Progenitor cell of endocrine pancreas (in vitro differentiated cells): ENCODE measurements around the gene ABCC8. TPM values are rescaled to one million over a fixed set of nuclear protein-coding genes. Genes with fewer than 3 reads are reported as not detected.

Experiments
- DNase-seq: peaks from one replicate; pipeline ENCODE4 v3.0.0; 2021; ENCODE audit warnings: low spot score; ENCODE audit not compliant: unreplicated experiment
- H3K27ac Mint-ChIP-seq: 2 replicates; pipeline ENCODE4 v1.8.0; 2021; ENCODE audit warnings: mild to moderate bottlenecking, moderate library complexity, mixed read lengths
- H3K27me3 Mint-ChIP-seq: 2 replicates; pipeline ENCODE4 v1.8.0; 2021; ENCODE audit warnings: mixed read lengths
- H3K36me3 Mint-ChIP-seq: 2 replicates; pipeline ENCODE4 v1.8.0; 2022; ENCODE audit warnings: mixed read lengths; ENCODE audit not compliant: insufficient read depth
- H3K4me1 Mint-ChIP-seq: 2 replicates; pipeline ENCODE4 v1.8.0; 2021; ENCODE audit warnings: low read depth, mixed read lengths
- H3K4me3 Mint-ChIP-seq: 2 replicates; pipeline ENCODE4 v1.8.0; 2021; ENCODE audit warnings: low read depth, mild to moderate bottlenecking, moderate library complexity, mixed read lengths
- H3K9me3 Mint-ChIP-seq: 2 replicates; pipeline ENCODE4 v1.8.0; 2021; ENCODE audit warnings: low read depth, mixed read lengths
- total RNA-seq: library from RNA; stranded (reverse); gene quantifications from 2 replicates; pipeline ENCODE4 v1.2.1, GENCODE V29; 2021
- TF ChIP-seq, protein P1 (sequence below): fragments of 200-600 bp; sonication (generic); IDR thresholded peaks from one replicate; pipeline ENCODE4 v1.5.0; 2021; ENCODE audit warnings: antibody characterized with exemption, mild to moderate bottlenecking; ENCODE audit not compliant: unreplicated experiment

ABCC8 gene
- total RNA-seq, 1 donor from 2014 or later, result 23.9 TPM

DNA sequence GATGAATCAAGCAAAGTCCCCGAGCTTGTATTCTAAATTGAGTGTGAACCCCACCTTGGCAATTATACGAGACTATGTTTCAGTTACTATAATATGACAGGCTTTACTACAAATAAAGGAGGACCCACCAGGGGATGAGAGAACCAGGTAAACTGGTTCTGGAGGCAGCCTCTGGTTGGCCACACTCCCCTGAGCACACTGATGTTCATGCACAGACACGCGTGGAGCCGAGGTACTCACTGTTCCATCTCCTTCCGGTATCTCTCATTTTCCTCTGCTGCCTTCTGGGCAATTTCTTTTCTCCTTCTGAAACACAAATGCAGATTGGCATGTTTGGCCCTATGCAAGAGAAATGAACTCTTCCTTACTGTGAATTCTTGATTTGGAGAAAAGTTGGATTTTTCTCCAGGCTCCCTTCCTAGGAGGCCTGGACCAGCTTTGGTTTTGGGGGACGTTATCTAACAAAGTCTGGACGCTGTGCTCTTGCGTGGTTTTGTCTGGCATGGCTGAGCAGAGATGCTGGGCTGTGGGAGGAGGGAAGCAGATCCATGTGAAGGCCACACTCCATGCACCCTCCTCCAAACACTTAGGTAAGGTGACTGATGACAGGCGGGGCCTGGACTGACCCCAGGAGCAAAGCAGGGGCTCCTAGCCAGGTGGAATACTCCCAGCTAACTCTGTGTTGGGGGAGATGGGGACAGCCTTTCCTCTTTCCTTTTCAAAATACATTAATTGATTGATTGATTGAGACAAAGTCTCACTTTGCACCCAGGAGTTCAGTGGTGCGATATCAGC is 44.7 kb upstream of the ABCC8 start:
- H3K36me3 Mint-ChIP-seq, result peaks cover 2% of the 10 kb centered on the region
- H3K27me3 Mint-ChIP-seq, result peaks cover 6% of the 10 kb centered on the region
- no peak overlapping the region for H3K4me3 Mint-ChIP-seq
- H3K27ac Mint-ChIP-seq, result no peak overlapping the region
- no peaks in the 10 kb centered on the region for H3K9me3 Mint-ChIP-seq
- peaks cover 3% of the 10 kb centered on the region for H3K4me1 Mint-ChIP-seq
- TF ChIP-seq, protein P1, sequence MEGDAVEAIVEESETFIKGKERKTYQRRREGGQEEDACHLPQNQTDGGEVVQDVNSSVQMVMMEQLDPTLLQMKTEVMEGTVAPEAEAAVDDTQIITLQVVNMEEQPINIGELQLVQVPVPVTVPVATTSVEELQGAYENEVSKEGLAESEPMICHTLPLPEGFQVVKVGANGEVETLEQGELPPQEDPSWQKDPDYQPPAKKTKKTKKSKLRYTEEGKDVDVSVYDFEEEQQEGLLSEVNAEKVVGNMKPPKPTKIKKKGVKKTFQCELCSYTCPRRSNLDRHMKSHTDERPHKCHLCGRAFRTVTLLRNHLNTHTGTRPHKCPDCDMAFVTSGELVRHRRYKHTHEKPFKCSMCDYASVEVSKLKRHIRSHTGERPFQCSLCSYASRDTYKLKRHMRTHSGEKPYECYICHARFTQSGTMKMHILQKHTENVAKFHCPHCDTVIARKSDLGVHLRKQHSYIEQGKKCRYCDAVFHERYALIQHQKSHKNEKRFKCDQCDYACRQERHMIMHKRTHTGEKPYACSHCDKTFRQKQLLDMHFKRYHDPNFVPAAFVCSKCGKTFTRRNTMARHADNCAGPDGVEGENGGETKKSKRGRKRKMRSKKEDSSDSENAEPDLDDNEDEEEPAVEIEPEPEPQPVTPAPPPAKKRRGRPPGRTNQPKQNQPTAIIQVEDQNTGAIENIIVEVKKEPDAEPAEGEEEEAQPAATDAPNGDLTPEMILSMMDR, result no peak
- no peak for DNase-seq

DNA sequence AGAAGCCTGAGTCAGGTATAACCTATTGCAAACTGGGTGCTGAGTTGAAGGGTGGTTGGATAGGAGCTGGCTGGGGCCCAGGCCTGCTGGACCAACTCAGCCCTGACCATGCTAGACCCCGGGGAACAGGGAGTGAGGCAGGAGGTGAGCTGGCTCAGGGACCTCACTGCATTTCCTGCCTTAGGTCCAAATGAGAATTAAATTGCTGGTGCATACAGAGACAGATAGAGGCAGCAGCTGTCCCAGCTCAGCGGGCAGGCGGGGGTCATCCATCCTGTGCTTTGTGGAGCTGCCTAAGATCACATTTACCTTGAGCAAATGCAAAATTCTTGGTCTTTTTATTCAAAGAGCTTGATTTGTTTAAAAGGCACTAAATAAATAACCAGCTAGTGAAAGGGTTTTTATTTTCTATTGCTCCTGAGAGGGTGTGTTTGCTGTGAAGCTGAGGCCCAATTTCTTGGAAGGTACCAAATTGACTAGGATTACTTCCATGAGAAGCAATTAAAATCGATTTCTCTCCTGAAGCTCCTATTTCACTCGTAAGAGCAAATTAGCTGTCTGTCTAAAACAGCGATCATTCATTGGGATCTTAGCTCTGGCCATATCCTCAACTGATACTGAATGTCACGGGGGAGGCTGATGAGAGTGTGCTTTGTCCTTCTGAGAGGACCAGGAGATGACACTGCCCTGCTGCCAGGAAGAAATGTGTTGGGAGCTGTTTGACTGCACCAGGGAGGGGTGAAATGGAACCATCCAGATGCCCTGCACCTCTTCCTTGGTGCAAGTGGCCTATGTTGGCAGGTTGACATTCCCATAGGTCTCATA is 42.6 kb upstream of the ABCC8 start:
- Mint-ChIP-seq H3K27ac (no peak overlapping the region), H3K4me1 (peaks cover 3% of the 10 kb centered on the region), H3K9me3 (no peaks in the 10 kb centered on the region), H3K27me3 (peaks cover 10% of the 10 kb centered on the region), H3K4me3 (no peak overlapping the region), H3K36me3 (peaks cover 4% of the 10 kb centered on the region)
- DNase-seq, result no peak
- TF ChIP-seq, protein P1, result no peak

DNA sequence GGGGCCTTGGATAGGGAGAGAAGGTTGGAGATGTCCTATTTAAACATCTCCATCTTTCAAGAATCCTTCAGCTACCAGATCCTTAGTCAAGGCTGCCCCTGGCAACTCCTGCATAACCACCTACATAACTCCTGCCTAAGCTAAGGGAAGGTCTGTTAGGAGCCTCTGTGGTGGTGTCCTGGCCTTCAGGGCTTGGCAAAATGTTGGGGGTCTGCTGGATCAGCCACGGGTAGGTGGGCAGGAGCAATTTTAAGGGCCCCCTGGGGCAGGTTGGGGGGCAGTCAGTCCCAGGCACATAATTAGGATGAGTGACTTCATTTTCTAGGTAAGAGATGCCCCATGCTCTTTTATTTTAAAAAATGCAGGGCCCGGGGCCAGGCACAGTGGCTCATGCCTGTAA is 41.7 kb upstream of the ABCC8 start:
- Mint-ChIP-seq H3K4me1 (peaks cover 3% of the 10 kb centered on the region), H3K4me3 (no peak overlapping the region), H3K27me3 (peaks cover 13% of the 10 kb centered on the region), H3K36me3 (peaks cover 4% of the 10 kb centered on the region), H3K27ac (no peak overlapping the region), H3K9me3 (no peaks in the 10 kb centered on the region)
- TF ChIP-seq, protein P1, result no peak
- DNase-seq, result no peak

DNA sequence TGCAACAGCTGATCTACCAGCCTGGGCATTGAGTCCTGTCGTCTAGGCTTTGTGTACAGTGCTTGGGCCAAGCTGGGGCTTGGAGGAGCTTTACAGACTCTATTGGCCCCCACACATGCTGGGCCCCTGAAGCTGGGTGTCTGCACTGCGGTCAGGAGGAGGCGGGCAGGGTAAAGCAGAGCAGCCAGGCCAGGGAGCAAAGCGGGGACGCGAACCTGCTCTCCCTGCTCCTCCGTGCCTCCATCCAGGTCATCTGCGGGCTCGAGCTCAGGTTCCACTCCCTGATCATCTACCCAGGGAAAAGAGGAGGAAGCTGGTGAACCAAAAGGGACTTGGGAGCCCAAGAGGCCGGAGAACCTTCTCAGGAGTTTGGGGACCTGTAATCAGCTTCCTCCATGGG is 40.5 kb upstream of the ABCC8 start:
- Mint-ChIP-seq H3K4me1 (peaks cover 3% of the 10 kb centered on the region), H3K9me3 (no peaks in the 10 kb centered on the region), H3K27me3 (peaks cover 17% of the 10 kb centered on the region), H3K4me3 (no peak overlapping the region), H3K27ac (no peak overlapping the region), H3K36me3 (peaks cover 4% of the 10 kb centered on the region)
- TF ChIP-seq, protein P1, result no peak
- DNase-seq, result no peak

DNA sequence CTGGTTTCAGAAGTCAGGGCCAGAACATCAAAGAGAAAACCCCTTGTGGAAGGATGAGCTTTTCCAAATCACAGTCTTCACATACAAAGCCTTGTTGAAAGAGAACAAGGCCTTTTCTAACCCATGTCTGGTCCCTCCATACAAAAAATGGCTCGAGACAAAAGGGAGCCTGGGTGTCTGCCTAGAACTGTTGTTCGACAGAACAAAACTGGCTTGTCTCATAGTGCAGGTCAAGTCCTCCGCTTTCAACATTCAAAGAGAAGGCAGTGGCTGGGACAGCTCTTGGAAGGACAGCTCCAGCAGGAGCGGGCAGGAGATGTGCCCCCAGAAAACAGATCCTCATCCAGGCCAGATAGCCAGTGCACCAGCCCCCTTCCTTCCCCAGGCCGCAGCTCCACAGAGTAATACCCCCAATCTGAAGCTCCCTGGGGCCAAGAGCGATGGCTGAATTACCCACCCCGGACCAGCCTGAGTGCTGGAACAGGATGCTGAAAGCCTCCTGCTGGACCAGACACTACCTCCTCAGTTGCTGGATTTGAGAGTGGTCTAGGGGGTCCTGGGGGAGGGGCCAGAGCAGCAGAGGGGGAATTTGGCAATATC is 40.0 kb upstream of the ABCC8 start:
- H3K4me1 Mint-ChIP-seq, result peaks cover 3% of the 10 kb centered on the region
- H3K4me3 Mint-ChIP-seq, result no peak overlapping the region
- H3K27ac Mint-ChIP-seq, result no peak overlapping the region
- H3K36me3 Mint-ChIP-seq, result peaks cover 4% of the 10 kb centered on the region
- H3K27me3 Mint-ChIP-seq, result peaks cover 20% of the 10 kb centered on the region
- TF ChIP-seq, protein P1, result no peak
- no peaks in the 10 kb centered on the region for H3K9me3 Mint-ChIP-seq
- no peak for DNase-seq
